ENCODE measurements around the gene EPB41L3.

Gene EPB41L3

DNA sequence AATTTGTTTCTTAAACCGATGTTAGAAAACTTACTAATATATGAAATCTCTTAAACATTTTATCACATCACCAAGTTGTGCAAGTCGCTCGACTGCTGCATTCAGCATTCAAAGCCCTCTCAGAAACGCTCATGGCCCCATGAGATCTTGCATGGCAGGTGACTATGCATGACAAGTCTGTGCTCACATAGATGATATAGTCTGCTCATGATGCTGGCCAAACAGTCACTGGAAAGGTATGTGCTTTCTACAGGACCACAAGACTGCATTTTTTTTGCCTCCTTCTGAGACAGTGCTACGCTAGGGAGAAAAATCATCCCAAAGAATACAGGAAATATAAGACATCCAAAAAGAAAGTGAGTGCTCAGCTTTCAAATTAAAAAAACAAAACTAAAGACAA, 150.0 kb downstream of the EPB41L3 start:
- Histone ChIP-seq H3K27ac (no peak overlapping the region), H3K4me3 (ENCODE audit: low read depth in 1 of 2, low read length in 1 of 2) (no peak overlapping the region), H3K36me3 (no peaks in the 10 kb centered on the region), H3K27me3 (no peaks in the 10 kb centered on the region), H3K4me1 (ENCODE audit: control insufficient read depth in 1 of 2, insufficient read depth in 1 of 2, low read depth in 1 of 2, low read length in 1 of 2) (no peaks in the 10 kb centered on the region), H3K9me3 (no peaks in the 10 kb centered on the region)
- TF ChIP-seq, protein P1, sequence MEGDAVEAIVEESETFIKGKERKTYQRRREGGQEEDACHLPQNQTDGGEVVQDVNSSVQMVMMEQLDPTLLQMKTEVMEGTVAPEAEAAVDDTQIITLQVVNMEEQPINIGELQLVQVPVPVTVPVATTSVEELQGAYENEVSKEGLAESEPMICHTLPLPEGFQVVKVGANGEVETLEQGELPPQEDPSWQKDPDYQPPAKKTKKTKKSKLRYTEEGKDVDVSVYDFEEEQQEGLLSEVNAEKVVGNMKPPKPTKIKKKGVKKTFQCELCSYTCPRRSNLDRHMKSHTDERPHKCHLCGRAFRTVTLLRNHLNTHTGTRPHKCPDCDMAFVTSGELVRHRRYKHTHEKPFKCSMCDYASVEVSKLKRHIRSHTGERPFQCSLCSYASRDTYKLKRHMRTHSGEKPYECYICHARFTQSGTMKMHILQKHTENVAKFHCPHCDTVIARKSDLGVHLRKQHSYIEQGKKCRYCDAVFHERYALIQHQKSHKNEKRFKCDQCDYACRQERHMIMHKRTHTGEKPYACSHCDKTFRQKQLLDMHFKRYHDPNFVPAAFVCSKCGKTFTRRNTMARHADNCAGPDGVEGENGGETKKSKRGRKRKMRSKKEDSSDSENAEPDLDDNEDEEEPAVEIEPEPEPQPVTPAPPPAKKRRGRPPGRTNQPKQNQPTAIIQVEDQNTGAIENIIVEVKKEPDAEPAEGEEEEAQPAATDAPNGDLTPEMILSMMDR (IDR thresholded peaks at IDR 0.05) = no peak

DNA sequence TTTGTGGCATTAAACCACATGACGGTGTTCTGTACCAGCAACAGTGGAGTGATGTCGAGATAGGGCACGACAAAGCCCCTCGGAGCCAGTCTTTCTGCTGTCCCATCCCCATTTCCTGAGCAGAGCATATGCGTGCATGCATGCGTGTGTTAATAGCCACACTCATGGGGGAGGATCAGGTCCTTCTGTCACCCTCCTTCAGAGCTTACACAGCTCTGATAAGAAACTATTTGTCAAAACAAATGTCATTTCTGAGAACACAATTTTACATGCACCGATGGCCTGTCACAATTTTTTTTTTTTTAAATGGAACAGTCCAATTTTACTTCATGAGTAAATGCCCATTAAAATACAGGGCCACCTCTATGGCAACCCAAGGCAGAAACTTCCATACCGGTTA, 152.4 kb downstream of the EPB41L3 start:
- H3K27ac ChIP-seq = no peak overlapping the region
- no peaks in the 10 kb centered on the region for H3K27me3 ChIP-seq
- TF ChIP-seq, protein P1 (IDR thresholded peaks at IDR 0.05) = no peak
- H3K4me3 ChIP-seq (ENCODE audit: low read depth in 1 of 2, low read length in 1 of 2) = no peak overlapping the region
- no peaks in the 10 kb centered on the region for H3K36me3 ChIP-seq
- H3K4me1 ChIP-seq (ENCODE audit: control insufficient read depth in 1 of 2, insufficient read depth in 1 of 2, low read depth in 1 of 2, low read length in 1 of 2) = no peaks in the 10 kb centered on the region
- H3K9me3 ChIP-seq = no peaks in the 10 kb centered on the region

DNA sequence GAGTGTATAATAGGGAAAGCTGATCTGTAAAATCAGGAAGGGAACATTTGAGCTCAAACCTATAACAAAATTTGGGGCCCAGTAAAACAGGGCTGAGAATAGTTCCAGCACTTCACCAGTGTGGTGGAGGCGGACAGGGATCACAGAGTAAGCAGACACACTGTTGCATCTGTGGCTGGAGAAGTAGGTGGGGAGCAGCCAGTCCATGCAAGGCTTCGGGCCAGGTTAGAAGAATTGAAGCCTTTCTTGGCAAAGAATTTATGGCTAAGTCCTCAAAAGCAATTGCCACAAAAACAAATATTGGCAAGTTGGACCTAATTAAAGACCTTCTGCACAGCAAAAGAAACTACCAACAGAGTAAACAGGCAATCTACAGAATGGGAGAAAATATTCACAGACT, 154.4 kb downstream of the EPB41L3 start:
- no peak overlapping the region for H3K27ac ChIP-seq
- no peaks in the 10 kb centered on the region for H3K4me1 ChIP-seq (ENCODE audit: control insufficient read depth in 1 of 2, insufficient read depth in 1 of 2, low read depth in 1 of 2, low read length in 1 of 2)
- no peaks in the 10 kb centered on the region for H3K9me3 ChIP-seq
- H3K36me3 ChIP-seq = no peaks in the 10 kb centered on the region
- TF ChIP-seq, protein P1 (IDR thresholded peaks at IDR 0.05) = no peak
- no peaks in the 10 kb centered on the region for H3K27me3 ChIP-seq
- H3K4me3 ChIP-seq (ENCODE audit: low read depth in 1 of 2, low read length in 1 of 2) = no peak overlapping the region

DNA sequence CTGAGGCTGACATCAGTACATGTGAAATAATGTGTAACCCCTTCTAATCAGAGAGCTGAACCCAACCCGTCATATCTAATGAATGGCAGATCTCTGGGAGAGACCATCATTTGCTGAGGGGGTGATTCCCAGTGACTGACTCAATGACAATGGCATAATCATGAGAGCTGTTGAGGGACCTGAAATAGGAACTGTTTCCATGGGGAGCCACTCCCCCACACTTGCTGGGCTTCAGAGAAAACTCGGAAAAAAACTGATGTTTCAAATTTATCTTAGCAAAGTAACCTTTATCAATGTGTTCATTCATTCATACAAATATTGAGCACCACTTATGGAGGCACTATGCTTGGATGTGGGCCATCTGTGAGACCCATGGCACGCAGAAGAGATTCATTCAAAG, 154.9 kb downstream of the EPB41L3 start:
- no peaks in the 10 kb centered on the region for H3K36me3 ChIP-seq
- no peaks in the 10 kb centered on the region for H3K9me3 ChIP-seq
- H3K27ac ChIP-seq = no peak overlapping the region
- TF ChIP-seq, protein P1 (IDR thresholded peaks at IDR 0.05) = no peak
- no peaks in the 10 kb centered on the region for H3K4me1 ChIP-seq (ENCODE audit: control insufficient read depth in 1 of 2, insufficient read depth in 1 of 2, low read depth in 1 of 2, low read length in 1 of 2)
- no peaks in the 10 kb centered on the region for H3K27me3 ChIP-seq
- no peak overlapping the region for H3K4me3 ChIP-seq (ENCODE audit: low read depth in 1 of 2, low read length in 1 of 2)

DNA sequence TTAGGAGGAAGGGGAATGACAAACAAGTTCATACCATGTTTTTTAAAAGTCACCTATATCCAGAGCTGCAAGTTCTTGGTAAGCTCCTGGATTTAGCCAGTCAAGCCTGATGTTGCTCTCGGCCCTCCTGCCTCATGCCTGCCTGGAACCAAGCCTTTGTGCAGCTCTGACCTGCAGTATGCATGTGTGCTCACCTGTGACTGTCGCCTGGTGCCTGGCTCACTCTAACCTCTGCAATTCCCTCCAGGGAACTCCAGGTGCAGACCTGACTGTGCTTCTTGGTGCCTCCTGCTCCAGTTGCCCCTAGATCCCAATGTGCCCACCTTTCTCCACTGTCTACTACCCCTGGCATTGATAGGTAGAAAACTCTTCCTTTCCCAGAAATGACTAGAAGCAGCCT, 163.2 kb downstream of the EPB41L3 start:
- H3K9me3 ChIP-seq = no peaks in the 10 kb centered on the region
- H3K36me3 ChIP-seq = no peaks in the 10 kb centered on the region
- no peak overlapping the region for H3K4me3 ChIP-seq (ENCODE audit: low read depth in 1 of 2, low read length in 1 of 2)
- H3K27ac ChIP-seq = no peak overlapping the region
- TF ChIP-seq, protein P1 (IDR thresholded peaks at IDR 0.05) = no peak
- no peaks in the 10 kb centered on the region for H3K4me1 ChIP-seq (ENCODE audit: control insufficient read depth in 1 of 2, insufficient read depth in 1 of 2, low read depth in 1 of 2, low read length in 1 of 2)
- no peaks in the 10 kb centered on the region for H3K27me3 ChIP-seq

DNA sequence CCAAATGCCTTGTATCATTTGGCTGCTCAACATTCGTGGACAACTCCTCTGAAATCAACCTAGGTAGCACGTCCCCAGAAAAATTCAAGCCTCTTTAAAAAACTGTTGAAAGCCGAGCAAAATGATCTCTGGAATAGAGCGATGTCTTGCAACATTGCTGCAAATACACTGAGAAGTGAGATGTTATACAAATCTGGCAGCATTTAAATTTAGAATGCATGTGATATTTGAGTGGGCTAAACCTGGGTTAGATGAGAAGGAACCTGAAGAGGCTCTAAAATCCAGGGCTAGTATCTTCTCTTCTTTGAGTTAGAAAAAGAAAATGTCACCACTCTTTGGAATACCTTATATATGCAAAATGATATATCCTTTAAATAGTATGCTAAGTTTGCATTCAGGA, 166.8 kb downstream of the EPB41L3 start:
- TF ChIP-seq, protein P1 (IDR thresholded peaks at IDR 0.05) = no peak
- no peaks in the 10 kb centered on the region for H3K27me3 ChIP-seq
- H3K4me1 ChIP-seq (ENCODE audit: control insufficient read depth in 1 of 2, insufficient read depth in 1 of 2, low read depth in 1 of 2, low read length in 1 of 2) = no peaks in the 10 kb centered on the region
- H3K4me3 ChIP-seq (ENCODE audit: low read depth in 1 of 2, low read length in 1 of 2) = no peak overlapping the region
- H3K9me3 ChIP-seq = no peaks in the 10 kb centered on the region
- H3K36me3 ChIP-seq = no peaks in the 10 kb centered on the region
- no peak overlapping the region for H3K27ac ChIP-seq

Measured in neutrophil (primary cell).